Fibroblast of mammary gland (primary cell): ENCODE data around the gene KRT4.

Experiments
- DNase-seq: peaks from one replicate; pipeline ENCODE4 v3.0.0-alpha.2; 2010; ENCODE audit warnings: low read depth
- H3K4me3 ChIP-seq: 2 replicates; pipeline ENCODE4 v1.5.1; 2011; ENCODE audit warnings: low read depth, mild to moderate bottlenecking, low read length, moderate library complexity; ENCODE audit not compliant: control insufficient read depth
- TF ChIP-seq, protein P1 (sequence below): conservative IDR thresholded peaks from 2 replicates; pipeline ENCODE4 v1.5.1; 2011; ENCODE audit warnings: low read depth, low read length, inconsistent platforms; ENCODE audit not compliant: control insufficient read depth, insufficient read depth

The KRT4 gene

DNA sequence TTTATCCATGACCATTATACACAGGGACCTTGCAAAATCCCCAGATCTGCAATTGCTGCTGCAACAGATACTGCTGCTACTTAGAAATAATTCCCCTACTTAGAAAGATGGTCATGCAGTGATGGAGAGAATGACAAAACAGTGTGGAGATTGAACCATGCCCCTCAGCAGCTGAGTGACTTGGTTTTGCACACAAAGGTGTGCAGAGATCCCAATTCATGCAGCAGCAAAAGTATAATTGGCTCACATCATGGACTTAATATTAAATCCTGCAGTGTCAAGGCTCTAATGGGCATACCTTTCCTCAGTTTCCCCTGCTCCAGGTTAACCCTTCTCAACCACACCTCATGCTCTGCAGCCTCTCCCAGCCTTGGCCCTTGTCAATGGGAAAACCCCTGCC, 37.9 kb upstream of the KRT4 start:
- TF ChIP-seq, protein P1, sequence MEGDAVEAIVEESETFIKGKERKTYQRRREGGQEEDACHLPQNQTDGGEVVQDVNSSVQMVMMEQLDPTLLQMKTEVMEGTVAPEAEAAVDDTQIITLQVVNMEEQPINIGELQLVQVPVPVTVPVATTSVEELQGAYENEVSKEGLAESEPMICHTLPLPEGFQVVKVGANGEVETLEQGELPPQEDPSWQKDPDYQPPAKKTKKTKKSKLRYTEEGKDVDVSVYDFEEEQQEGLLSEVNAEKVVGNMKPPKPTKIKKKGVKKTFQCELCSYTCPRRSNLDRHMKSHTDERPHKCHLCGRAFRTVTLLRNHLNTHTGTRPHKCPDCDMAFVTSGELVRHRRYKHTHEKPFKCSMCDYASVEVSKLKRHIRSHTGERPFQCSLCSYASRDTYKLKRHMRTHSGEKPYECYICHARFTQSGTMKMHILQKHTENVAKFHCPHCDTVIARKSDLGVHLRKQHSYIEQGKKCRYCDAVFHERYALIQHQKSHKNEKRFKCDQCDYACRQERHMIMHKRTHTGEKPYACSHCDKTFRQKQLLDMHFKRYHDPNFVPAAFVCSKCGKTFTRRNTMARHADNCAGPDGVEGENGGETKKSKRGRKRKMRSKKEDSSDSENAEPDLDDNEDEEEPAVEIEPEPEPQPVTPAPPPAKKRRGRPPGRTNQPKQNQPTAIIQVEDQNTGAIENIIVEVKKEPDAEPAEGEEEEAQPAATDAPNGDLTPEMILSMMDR = no peak
- H3K4me3 ChIP-seq = no peak overlapping the region
- no peak for DNase-seq

DNA sequence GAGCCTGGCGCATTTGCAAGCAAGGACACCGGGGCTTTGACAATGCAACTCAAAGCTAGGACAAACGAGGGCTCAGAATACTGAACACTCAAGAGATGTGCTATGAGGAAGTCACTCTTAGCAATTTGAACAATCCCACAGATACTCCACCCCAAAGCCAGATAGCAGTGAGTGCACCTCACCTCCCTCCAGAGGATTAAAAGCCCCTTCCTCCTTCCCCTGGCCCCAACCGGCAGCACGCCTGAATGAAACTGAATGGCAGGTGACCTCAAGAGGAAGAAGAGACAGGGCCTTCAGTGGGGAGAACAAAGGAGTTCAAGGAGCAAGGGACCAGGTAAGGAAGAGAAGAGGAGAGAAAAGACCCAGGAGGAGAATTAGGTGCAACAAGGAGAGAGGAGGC, 36.8 kb upstream of the KRT4 start:
- no peak for DNase-seq
- TF ChIP-seq, protein P1 = no peak
- H3K4me3 ChIP-seq = no peak overlapping the region

DNA sequence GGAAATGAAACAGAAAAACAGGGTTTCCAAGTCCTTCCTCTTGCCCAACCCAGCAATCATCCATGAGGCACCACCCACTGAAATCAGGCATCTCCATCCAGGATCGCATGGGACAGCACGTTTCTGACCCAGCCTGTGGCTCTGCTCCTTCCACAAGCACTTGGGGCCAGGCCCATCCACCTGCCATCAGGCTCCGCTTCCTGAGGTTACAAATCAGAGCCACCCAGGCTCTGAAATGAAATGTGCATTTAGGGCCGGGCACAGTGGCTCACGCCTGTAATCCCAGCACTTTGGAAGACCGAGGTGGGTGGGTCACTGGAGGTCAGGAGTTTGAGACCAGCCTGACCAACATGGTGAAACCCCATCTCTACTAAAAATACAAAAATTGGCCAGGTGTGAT, 35.6 kb upstream of the KRT4 start:
- no peak for DNase-seq
- TF ChIP-seq, protein P1 = no peak
- no peak overlapping the region for H3K4me3 ChIP-seq

DNA sequence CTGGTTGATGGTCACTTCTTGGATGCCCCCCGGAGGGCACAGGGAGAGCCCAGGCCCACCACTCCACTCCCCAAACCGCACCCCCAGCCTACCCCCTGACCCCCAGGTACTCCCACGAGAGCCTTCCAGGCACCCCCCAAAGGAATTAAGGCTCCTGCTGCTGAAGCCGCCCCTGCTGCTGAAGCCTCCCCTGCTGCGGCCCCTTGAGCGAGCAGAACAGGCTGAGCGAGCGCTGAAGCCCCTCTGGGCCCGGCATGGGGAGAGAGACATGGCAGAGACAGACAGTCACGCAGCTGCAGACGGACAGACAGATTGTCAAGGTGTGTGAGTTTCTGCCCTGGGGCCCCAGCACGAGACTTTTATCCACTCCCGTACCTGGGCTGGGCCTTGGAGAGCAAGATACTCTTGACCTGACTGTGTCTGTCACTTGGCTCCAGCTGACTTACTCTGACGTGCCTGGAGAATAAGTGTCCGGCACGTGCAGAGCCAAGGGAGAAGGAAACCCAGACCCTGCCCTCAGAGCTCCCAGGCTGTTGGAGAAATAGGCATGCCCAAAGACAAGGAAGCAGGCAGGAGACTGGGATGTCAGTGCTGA, 34.8 kb upstream of the KRT4 start, which contains the start of gene KRT78:
Gene KRT78, minus strand, starts transcription at position 334 of the 595 bp plus-strand sequence. Its CDS starts 64 bp downstream, at position 270.
- DNase-seq = no peak
- TF ChIP-seq, protein P1 = no peak
- H3K4me3 ChIP-seq = no peak within 1 kb of the TSS

DNA sequence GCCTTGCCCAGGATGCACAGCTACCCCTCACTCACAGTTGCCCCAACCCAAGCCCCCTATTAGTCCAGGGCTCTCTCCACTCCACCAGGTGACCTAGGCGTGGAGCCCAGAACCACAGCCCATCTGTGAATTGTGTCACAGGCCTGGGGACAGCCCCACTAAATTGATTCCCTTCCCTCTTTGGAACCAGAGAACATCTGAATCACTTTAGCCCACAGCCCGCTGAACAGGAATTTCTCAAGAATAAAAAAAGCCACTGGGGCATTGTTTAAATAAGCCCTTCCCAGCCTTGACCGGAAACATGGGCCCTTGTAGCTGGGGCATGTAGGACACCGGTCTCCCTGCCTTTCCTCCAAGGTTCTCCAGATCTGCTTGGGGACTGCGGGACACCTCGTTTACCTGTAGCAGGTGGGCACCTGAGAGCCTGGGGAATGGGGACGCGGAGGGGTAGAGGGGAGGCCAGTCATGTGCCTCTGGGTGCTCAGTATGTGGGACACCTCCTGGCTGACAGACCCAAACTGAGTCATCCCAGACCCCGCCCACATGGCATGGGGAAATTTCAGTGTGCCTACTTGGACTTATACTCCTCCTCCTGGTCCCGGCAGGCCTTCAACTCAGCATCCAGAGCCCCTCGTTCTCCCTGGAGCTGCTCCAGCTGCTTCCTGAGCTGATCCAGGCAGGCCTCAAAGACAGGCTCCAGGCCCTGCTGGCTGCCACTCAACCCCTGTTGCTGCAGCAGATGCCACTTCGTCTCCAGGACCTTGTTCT, 33.6 kb upstream of the KRT4 start:
- TF ChIP-seq, protein P1 = no peak
- H3K4me3 ChIP-seq = no peak overlapping the region
- peak; percentile 14 for DNase-seq

DNA sequence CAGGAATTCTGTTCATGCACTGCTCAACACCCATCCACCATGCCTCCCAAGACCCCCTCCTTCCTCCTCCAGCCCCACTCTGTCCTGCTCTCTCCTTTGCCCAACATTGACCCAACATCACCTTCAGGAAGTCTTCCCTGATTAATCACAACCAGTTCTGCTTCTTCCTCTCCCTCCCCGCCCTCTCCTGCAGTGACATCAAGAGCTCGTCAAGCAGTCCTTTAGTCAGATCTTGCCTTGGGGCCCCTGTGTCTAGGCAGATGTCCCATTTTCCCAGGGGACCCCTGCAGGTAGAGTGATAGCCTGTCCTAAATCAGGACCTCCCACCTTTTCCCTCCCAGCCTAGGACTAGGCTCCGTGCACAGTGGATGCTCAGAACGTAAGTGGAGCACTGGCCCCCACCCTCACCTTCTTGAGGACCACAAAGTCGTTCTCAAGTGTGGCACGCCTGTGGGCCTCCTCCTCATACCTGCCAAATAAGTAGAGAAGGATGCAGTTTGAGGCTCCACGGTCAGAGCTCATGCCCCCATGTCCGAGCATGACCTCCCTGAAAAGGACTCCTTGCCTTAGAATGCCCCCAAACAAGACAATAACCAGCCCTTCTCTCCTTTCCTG, 32.5 kb upstream of the KRT4 start:
- no peak for DNase-seq
- TF ChIP-seq, protein P1 = no peak
- no peak overlapping the region for H3K4me3 ChIP-seq
